D721Med (cell line): Measurements from ENCODE around the gene CYP24A1.

Source experiments
- DNase-seq: peaks from one replicate; pipeline ENCODE4 v3.0.0; 2011; ENCODE audit warnings: low spot score; ENCODE audit not compliant: insufficient read length
- FAIRE-seq: peaks from 2 replicates; lab custom pipeline; 2011; peaks lifted over from hg19 to GRCh38; lab: Jason Lieb, UNC
- CTCF ChIP-seq: IDR thresholded peaks from 2 replicates; pipeline ENCODE4 v1.5.1; 2012; ENCODE audit warnings: mild to moderate bottlenecking, control low read depth; ENCODE audit not compliant: insufficient read depth; ENCODE audit errors: missing control alignments

CYP24A1 gene

DNA sequence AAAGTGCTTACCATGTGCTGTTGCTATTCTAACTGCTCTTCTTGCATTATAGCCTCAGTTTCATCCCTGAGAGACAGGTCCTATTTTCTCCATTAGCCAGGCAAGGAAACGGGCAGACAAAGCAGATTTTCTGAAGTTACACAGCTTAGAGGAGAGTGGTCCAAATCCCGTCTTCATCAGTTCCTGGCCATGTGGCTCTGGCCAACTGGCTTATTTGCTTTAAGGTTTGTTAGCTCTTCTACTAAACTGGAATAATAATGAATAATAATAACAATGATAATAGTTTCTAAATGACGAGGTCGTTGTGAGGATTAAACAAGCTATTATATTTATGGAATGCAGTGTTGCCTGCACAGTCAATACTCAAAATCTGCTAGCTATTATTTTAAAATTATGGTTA is 67.6 kb downstream of the CYP24A1 start:
- no peak for TF ChIP-seq CTCF
- DNase-seq, result no peak
- no peak for FAIRE-seq

DNA sequence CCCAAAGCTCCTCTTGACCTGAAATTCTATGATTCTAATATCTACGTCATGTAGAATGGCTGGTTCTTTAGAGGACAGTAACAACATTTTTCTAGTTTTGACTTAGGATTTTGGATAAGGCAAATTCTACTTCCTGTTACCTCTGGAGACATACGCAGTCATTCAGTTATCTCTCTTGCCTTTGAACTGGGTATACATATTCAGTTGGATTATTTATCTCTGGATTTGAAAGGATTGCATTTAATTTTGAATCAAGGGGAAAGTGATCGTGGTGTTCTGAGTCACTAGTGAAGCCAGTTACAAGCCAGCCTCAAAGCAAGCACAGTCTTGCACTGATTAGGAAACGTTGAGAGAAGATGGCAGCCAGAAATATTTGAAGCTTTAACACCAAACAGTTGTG is 68.1 kb downstream of the CYP24A1 start:
- no peak for DNase-seq
- no peak for FAIRE-seq
- no peak for TF ChIP-seq CTCF

- TF ChIP-seq CTCF, result no peak
- DNase-seq, result no peak
- FAIRE-seq, result no peak
Observed at GRCh38 chr20:54104781-54105180, 69.0 kb downstream of the CYP24A1 start.

DNA sequence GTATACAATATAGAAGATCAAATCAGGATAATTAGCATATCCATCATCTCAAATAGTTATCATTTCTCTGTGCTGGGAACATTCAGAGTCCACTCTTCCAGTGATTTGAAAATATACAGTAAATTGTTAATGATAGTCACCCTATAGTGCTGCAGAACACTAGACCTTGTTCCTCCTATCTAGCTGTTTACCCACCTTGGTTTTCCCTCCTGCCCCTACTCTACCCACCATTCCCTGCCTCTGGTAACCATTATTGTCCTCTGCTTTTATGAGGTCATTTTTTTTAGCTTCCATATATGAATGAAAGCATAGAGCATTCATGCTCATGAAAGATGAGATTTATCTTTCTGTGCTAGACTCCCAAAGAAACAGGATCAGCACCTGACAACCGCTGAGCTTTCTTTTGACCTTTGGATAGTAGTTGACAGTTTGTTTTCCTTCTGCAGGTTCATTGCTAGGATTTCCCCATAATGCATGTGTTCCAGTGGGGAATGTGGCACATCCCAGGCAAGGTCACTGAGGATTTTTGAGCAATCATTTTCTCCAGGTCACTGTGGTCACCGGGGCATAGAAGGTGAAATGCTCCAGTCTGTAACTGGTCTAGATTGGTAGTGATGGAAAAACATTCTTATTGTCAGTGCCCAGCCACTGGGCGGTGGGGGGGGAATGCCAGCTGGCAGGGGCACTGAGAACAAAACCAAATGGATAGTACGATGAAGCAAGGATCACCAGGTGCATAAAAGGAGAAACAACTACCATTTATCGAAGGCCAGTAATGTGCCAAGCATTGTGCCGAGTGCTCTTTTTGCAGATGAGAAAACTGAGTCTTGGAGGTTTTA is 69.8 kb downstream of the CYP24A1 start:
- no peak for TF ChIP-seq CTCF
- no peak for DNase-seq
- FAIRE-seq, result no peak
